SH-SY5Y (cell line): ENCODE results near the gene PVALB.

Source experiments
- GATA2 ChIP-seq: IDR thresholded peaks from 2 replicates; pipeline ENCODE4 v1.6.1; 2011; ENCODE audit warnings: mild to moderate bottlenecking, low read depth, low read length
- GATA3 ChIP-seq: IDR thresholded peaks from 2 replicates; pipeline ENCODE4 v1.6.1; 2011; ENCODE audit warnings: low read depth, mild to moderate bottlenecking, low read length, moderate library complexity

DNA sequence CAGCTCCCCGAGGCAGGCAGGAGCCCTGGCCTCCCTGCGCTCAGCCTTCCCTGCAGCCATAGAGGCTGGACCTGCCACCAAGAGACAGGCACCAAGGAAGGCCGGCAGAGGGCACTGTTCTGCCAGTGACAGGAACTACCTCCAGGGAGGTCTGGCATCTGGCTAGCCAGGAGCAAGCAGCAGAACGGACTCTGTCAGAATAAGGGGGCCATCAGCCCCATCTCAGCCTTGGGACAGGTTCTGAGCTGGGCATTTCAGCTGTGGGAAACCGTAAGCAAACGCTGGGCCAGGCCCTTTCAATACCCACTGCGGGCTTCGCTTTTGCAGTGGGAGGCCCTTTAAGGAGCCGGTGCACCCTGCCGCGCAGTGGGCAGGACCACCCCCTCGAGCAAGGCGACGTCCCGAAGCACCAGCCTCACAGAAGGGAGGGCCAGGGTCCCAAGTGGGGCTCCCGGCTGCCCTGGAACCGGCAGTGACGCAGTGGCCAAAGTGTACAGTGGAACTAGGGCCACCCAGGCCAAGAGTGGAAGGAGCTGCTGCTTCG, 59.1 kb downstream of the PVALB start:
- TF ChIP-seq GATA2 (no peak), GATA3 (no peak)
